ENCODE results near the gene PLAAT5.

GRCh38 chr11:63417174-63417852 lies 73.7 kb downstream of the PLAAT5 start:
- no peak for TF ChIP-seq CTCF (conservative IDR thresholded peaks at IDR 0.05 in 1 of 2, IDR thresholded peaks at IDR 0.05 in 1 of 2; ENCODE audit: low read depth in 1 of 2, low read length in 2 of 2)
- TF ChIP-seq EZH2 (IDR thresholded peaks at IDR 0.05; ENCODE audit: low read length, missing control alignments): no peak
